ENCODE measurements around the gene G6PD.
"Not testable (repeated sequence)": the region's sequence is repeated elsewhere in the genome, so short reads cannot be mapped to it uniquely, and the experiment has no call there.

G6PD gene

DNA sequence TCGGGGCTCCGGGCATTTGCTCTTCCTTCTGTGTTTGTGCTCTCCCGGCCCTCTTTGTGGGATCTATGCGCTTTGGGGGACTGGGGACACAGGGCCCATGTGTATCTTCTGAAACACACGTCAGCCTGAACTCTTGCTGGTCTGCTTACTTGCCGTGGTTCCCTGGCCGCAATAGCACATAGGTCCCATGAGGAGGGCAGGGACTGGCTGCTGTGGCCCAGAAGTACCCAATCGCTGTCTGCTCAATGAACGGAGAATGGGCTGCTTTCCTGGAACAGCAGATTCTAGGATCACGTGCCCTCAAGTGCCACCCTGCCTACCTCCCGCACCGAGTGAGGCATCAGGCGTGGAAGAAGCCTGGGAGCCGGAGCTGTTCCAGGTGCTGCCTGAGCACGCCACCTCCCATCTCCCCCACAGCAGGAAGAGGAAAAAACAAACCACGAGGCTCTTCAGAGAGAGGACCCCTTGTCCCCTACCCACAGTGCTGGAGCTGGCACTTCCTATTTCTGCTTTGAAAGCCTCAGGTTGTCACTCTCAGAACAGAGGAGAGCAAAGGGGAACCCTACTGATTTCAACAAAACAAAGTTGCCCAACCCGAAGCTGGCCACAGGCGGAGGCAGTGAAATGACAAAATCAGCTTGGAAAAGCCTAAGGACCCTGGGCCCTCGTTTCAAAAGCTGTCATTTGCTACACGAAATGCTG is 3.8 kb downstream of the G6PD start:
- no peak for DNase-seq (ENCODE audit: low read depth)

- DNase-seq (ENCODE audit: low read depth): no peak
Observed at GRCh38 chrX:154541896-154542722, 4.5 kb downstream of the G6PD start.

GRCh38 chrX:154541589-154541895 is 5.1 kb downstream of the G6PD start:
- no peak for DNase-seq (ENCODE audit: low read depth)

DNA sequence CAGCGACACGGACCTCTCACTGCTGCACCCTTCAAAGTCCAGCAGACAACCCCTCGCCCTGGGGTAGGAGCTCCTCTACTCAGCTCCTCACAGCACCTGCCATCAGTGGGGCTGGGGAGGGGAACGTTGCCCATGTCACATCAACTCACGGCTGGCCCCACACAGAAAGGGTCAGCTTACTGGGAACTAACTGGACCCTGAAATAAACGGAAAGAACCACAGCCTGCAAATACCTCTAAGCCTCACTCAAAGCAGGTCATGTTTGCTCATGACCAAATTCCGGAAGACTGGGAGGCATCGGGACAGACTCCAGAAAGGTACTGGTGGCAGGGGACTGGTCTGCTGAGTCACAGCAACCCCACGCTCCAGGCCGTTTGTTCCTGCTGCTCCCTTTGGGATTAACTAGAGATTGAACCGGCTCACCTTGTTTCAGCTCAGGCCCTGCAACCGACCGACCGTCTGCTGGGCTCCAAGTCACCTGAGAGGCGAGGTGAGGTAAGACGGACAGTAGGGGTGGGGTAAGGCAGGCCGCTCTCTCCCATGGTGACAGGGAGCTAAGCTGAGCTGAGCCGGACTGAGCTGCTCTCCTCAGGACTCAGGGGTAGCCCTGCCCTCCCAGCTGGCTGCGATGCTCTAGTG is 5.6 kb downstream of the G6PD start:
- DNase-seq (ENCODE audit: low read depth): no peak

GRCh38 chrX:154540365-154540764 is 6.3 kb downstream of the G6PD start:
- not testable (repeated sequence) for DNase-seq (ENCODE audit: low read depth)

DNA sequence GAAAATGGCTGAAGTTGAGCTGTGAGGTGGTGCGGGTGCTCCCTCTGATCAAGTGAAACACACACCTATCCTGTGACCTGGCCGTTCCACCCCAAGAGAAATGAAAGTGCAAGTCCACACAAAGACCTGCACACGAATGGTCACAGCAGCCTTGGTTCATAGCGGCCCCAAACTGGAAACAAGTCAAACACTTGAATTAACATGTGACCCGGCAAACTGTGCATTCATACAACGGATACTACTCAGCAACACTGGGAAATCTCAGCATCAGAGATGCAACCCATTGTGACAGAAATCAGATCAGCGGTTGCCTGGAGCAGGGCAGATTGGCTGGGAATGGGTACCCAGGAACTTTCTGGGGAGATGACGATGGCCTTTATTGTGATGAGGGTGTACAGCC is 7.6 kb downstream of the G6PD start:
- no peak for DNase-seq (ENCODE audit: low read depth)

GRCh38 chrX:154535892-154536291 is 10.8 kb downstream of the G6PD start:
- no peak for DNase-seq (ENCODE audit: low read depth)

GRCh38 chrX:154534526-154535322 is 11.9 kb downstream of the G6PD start:
- peak; percentile 87 for DNase-seq (ENCODE audit: low read depth)

- DNase-seq (ENCODE audit: low read depth): no peak
Observed at GRCh38 chrX:154532690-154533089, 14.0 kb downstream of the G6PD start.

- DNase-seq (ENCODE audit: low read depth): no peak
Observed at GRCh38 chrX:154531626-154532025, 15.0 kb downstream of the G6PD start.

DNA sequence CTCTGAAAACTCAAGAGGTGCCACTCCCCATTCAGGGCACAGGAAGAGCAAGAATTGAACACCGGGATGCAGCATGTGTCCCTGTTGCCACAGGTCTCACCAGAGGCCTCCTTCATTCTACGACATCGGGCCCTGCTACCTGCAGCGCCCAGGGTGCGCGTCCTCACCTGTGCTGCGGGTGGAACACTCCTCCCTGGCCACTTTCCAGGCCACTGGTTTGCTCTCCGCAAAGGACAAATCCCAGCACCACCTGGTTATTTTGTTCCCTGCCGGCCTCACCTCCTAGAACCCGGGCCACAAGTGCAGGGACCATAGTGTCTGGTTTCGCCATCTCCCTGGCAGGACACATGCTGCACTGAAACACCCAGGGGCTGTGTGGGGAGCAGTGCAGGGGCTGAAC is 16.4 kb downstream of the G6PD start:
- DNase-seq (ENCODE audit: low read depth): no peak

- DNase-seq (ENCODE audit: low read depth): no peak
Observed at GRCh38 chrX:154529206-154529612, 17.4 kb downstream of the G6PD start.

GRCh38 chrX:154526901-154527675 is 19.6 kb downstream of the G6PD start:
- DNase-seq (ENCODE audit: low read depth): peak; percentile 39

- no peak for DNase-seq (ENCODE audit: low read depth)
Observed at GRCh38 chrX:154525606-154526490, 20.8 kb downstream of the G6PD start.

GRCh38 chrX:154519389-154519788 is 27.3 kb downstream of the G6PD start:
- no peak for DNase-seq (ENCODE audit: low read depth)

DNA sequence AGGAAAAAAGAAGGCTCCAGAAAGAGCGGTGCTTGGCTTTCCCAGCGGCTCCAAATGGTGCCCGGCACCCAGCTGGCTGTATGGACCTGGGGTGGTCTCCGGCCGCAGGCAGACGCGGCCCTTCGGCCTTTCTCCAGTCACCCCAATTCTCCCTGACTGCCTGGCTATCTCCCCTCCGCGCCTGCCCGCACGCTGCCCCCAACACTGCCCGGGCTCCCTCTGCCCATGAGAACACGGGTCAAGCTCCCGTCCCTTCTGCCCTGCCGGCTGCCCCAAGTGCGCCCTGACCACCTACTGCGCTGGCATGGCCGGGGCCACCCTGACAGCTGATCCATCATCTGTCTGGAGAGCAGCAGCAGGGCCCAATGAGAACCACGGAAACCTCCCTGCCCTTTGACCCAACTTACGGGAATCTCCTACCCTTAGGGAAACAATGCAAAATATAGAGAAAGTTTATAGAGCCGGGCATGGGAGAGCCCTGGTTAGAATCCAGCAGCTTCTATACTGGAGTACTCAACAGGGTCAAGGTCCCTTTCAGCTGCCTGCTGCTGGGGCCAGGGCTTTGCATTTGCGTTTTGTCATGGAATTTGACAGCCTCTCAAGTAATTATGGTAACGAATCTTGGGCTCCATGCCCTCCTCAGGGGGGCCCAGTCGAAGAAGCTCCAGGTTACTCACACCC is 29.4 kb downstream of the G6PD start:
- no peak for DNase-seq (ENCODE audit: low read depth)

DNA sequence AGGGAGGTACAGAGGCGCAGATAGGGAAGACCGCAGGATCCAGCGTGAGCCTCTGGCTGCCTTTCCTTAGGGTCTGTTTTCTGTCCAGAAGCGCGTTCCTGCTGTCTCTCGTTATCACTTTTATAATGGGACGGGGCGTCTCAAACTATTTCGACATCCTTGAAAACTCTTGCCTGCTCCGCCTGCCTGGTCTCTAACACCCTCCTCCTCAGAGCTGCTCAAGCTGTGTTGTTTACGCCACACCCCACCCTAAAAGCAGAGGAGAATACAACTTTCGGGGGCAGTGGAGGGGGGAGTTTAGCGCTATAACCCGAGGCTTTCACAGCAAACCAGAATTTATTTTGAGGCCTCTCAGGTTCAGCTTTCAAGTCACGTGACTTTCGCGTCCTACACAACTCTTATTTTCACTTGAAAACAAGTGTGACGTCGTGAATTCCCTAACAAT is 30.0 kb downstream of the G6PD start:
- DNase-seq (ENCODE audit: low read depth): no peak

DNA sequence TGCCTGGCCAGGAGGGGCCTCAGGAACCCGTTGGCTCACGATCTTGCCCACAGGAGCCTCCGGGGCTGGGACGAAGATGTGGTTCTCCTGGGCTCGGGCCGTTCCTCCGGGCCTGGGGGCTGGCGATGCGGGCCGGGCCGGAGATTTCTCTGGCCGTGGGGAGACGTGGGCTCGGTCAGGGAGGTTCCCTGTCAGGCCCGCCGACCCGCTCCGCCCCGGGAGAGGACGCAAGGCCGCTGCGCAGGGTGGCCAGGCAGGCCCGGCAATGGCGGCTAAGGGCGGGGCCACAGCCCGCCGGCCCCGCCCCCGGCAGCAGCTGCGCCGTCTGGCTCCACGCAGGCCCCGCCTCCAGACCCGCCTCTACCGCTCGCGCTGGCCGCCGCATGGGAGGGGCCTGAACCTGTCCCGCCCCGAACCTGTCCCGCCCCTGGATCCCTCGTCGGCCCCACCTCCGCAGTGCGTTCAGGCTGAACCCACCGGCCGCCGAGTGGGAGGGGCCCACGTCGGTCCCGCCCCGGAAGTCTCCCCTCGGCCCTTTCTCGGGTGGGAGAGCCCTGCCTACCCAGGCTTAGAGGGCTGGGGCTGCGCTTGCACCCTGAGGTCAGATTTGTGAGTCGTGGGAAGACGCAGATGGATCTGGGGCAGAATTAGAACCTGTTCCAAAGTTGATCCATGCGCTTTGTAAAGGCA is 30.5 kb downstream of the G6PD start, which contains the start of gene FAM3A:
Gene FAM3A, minus strand, starts transcription at position 267 of the 690 bp plus-strand sequence. CDS start 460 bp downstream, outside the sequence.
- peak; percentile 87 for DNase-seq (ENCODE audit: low read depth)

All from T follicular helper cell (primary cell).